Astrocyte (in vitro differentiated cells and primary cell): ENCODE results near the gene SRCIN1. TPM values are rescaled to one million over a fixed set of nuclear protein-coding genes. Genes with fewer than 3 reads are reported as not detected.

Experiments
- DNase-seq: peaks from one replicate; pipeline ENCODE4 v3.0.0-alpha.2; 2010; ENCODE audit warnings: low read depth
- FAIRE-seq: peaks from 2 replicates; lab custom pipeline; 2011; peaks lifted over from hg19 to GRCh38; lab: Jason Lieb, UNC
- H2AFZ ChIP-seq: 2 replicates; pipeline ENCODE4 v1.6.0; 2012; ENCODE audit warnings: low read depth, low read length, inconsistent platforms
- H3K27ac ChIP-seq: 2 replicates; pipeline ENCODE4 v1.5.1; 2011; ENCODE audit warnings: low read depth, low read length, inconsistent platforms
- H3K27me3 ChIP-seq: 2 replicates; pipeline ENCODE4 v1.6.0; 2011; ENCODE audit warnings: low read length, inconsistent platforms; ENCODE audit not compliant: insufficient read depth
- H3K36me3 ChIP-seq: 2 replicates; pipeline ENCODE4 v1.5.1; 2011; ENCODE audit warnings: low read length, inconsistent platforms; ENCODE audit not compliant: insufficient read depth
- H3K4me1 ChIP-seq: 2 replicates; pipeline ENCODE4 v1.5.1; 2011; ENCODE audit warnings: low read length, inconsistent platforms; ENCODE audit not compliant: insufficient read depth
- H3K4me2 ChIP-seq: 2 replicates; pipeline ENCODE4 v1.6.0; 2012; ENCODE audit warnings: low read length, inconsistent platforms
- H3K4me3 ChIP-seq: 2 replicates; pipeline ENCODE4 v1.5.1; 2011; ENCODE audit warnings: low read depth, mild to moderate bottlenecking, low read length, inconsistent platforms; ENCODE audit not compliant: insufficient read depth
- H3K79me2 ChIP-seq: 2 replicates; pipeline ENCODE4 v1.6.0; 2012; ENCODE audit warnings: mild to moderate bottlenecking, low read length, inconsistent platforms; ENCODE audit not compliant: insufficient read depth
- H3K9ac ChIP-seq: 2 replicates; pipeline ENCODE4 v1.6.0; 2012; ENCODE audit warnings: mild to moderate bottlenecking, low read length, inconsistent platforms
- H3K9me3 ChIP-seq: 2 replicates; pipeline ENCODE4 v1.5.1; 2012; ENCODE audit warnings: low read depth, mild to moderate bottlenecking, low read length, inconsistent platforms; ENCODE audit not compliant: insufficient read depth
- H4K20me1 ChIP-seq: 2 replicates; pipeline ENCODE4 v1.6.0; 2012; ENCODE audit warnings: low read length, inconsistent platforms; ENCODE audit not compliant: insufficient read depth
- H3K27ac Mint-ChIP-seq: one replicate; pipeline ENCODE4 v1.8.0; 2021; ENCODE audit warnings: mild to moderate bottlenecking, mixed read lengths; ENCODE audit not compliant: unreplicated experiment
- H3K27me3 Mint-ChIP-seq: one replicate; pipeline ENCODE4 v1.8.0; 2021; ENCODE audit warnings: low read depth, mixed read lengths; ENCODE audit not compliant: unreplicated experiment
- H3K36me3 Mint-ChIP-seq: one replicate; pipeline ENCODE4 v1.8.0; 2021; ENCODE audit warnings: low read depth, mixed read lengths; ENCODE audit not compliant: unreplicated experiment
- H3K4me1 Mint-ChIP-seq: one replicate; pipeline ENCODE4 v1.8.0; 2021; ENCODE audit warnings: low read depth, mixed read lengths; ENCODE audit not compliant: unreplicated experiment
- H3K4me3 Mint-ChIP-seq: one replicate; pipeline ENCODE4 v1.8.0; 2021; ENCODE audit warnings: mild to moderate bottlenecking, moderate library complexity, mixed read lengths; ENCODE audit not compliant: unreplicated experiment
- H3K9me3 Mint-ChIP-seq: one replicate; pipeline ENCODE4 v1.8.0; 2021; ENCODE audit warnings: mild to moderate bottlenecking, mixed read lengths; ENCODE audit not compliant: unreplicated experiment
- EZH2 ChIP-seq: IDR thresholded peaks from 2 replicates; pipeline ENCODE4 v1.6.1; 2012; ENCODE audit warnings: mild to moderate bottlenecking, low read length, inconsistent platforms; ENCODE audit not compliant: insufficient read depth
- total RNA-seq: library from RNA; stranded (reverse); gene quantifications from 2 replicates; pipeline ENCODE4 v1.2.1, GENCODE V29; 2021
- TF ChIP-seq, protein P1 (sequence below): IDR thresholded peaks from 2 replicates; pipeline ENCODE4 v1.5.1; 2011; ENCODE audit warnings: low read depth, mild to moderate bottlenecking, inconsistent platforms, low read length, moderate library complexity; ENCODE audit not compliant: insufficient read depth

The SRCIN1 gene
- total RNA-seq, 1 donor from 2014 or later = 1.5 TPM

- H3K27me3 ChIP-seq = peaks cover 41% of the 10 kb centered on the region
- TF ChIP-seq, protein P1, sequence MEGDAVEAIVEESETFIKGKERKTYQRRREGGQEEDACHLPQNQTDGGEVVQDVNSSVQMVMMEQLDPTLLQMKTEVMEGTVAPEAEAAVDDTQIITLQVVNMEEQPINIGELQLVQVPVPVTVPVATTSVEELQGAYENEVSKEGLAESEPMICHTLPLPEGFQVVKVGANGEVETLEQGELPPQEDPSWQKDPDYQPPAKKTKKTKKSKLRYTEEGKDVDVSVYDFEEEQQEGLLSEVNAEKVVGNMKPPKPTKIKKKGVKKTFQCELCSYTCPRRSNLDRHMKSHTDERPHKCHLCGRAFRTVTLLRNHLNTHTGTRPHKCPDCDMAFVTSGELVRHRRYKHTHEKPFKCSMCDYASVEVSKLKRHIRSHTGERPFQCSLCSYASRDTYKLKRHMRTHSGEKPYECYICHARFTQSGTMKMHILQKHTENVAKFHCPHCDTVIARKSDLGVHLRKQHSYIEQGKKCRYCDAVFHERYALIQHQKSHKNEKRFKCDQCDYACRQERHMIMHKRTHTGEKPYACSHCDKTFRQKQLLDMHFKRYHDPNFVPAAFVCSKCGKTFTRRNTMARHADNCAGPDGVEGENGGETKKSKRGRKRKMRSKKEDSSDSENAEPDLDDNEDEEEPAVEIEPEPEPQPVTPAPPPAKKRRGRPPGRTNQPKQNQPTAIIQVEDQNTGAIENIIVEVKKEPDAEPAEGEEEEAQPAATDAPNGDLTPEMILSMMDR = no peak
- H3K36me3 Mint-ChIP-seq = no peaks in the 10 kb centered on the region
- no peak overlapping the region for H2AFZ ChIP-seq
- no peaks in the 10 kb centered on the region for H3K9me3 ChIP-seq
- no peaks in the 10 kb centered on the region for H3K79me2 ChIP-seq
- H4K20me1 ChIP-seq = peaks cover 6% of the 10 kb centered on the region
- H3K36me3 ChIP-seq = no peaks in the 10 kb centered on the region
- no peak overlapping the region for H3K9ac ChIP-seq
- peaks cover 9% of the 10 kb centered on the region for H3K4me1 Mint-ChIP-seq
- H3K27ac ChIP-seq = no peak overlapping the region
- no peak overlapping the region for H3K4me3 ChIP-seq
- no peak overlapping the region for H3K4me3 Mint-ChIP-seq
- no peak overlapping the region for H3K27ac Mint-ChIP-seq
- no peaks in the 10 kb centered on the region for H3K4me1 ChIP-seq
- H3K4me2 ChIP-seq = no peak overlapping the region
- peaks cover 56% of the 10 kb centered on the region for H3K27me3 Mint-ChIP-seq
- DNase-seq (no peak), FAIRE-seq (no peak)
- H3K9me3 Mint-ChIP-seq = no peaks in the 10 kb centered on the region
These were observed 2.6 kb downstream of the SRCIN1 start for GRCh38 chr17:38602956-38603785.

DNA sequence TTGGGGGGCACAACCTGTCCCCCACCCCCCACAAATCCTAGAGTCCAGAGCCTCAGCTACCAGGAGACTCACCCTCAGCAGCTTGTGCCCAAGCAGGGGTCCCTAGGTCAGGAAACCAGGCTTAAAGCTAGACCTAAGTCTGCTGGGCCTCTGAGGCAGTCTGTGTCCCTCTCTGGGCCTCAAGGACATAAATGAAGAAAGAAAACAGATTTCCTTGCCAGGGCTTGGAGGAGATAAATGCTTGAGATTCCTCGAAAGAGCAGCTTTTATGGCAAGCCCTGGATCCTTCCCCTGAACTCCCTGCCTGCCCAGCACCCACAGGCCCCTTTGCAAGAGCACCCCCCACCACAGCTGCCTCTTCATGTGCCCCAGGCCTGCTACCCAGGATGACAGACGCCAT is 3.3 kb downstream of the SRCIN1 start:
- DNase-seq = no peak
- H3K4me2 ChIP-seq = no peak overlapping the region

More for the DNA sequence above, 3.3 kb downstream of the SRCIN1 start:
- H3K9me3 Mint-ChIP-seq = no peaks in the 10 kb centered on the region
- Histone ChIP-seq H3K27ac (no peak overlapping the region), H3K79me2 (no peaks in the 10 kb centered on the region), H3K36me3 (no peaks in the 10 kb centered on the region), H3K4me3 (no peak overlapping the region), H2AFZ (no peak overlapping the region), H3K4me1 (no peaks in the 10 kb centered on the region), H3K9ac (no peak overlapping the region), H3K27me3 (peaks cover 40% of the 10 kb centered on the region), H4K20me1 (peaks cover 6% of the 10 kb centered on the region), H3K9me3 (no peaks in the 10 kb centered on the region)
- TF ChIP-seq, protein P1 = no peak
- TF ChIP-seq EZH2 = no peak
- H3K4me3 Mint-ChIP-seq = no peak overlapping the region
- H3K4me1 Mint-ChIP-seq = peaks cover 9% of the 10 kb centered on the region
- peaks cover 55% of the 10 kb centered on the region for H3K27me3 Mint-ChIP-seq
- no peak overlapping the region for H3K27ac Mint-ChIP-seq
- H3K36me3 Mint-ChIP-seq = no peaks in the 10 kb centered on the region
- no peak for FAIRE-seq
